ENCODE data around the gene ZNF575. TPM values are rescaled to one million over a fixed set of nuclear protein-coding genes. Genes with fewer than 3 reads are reported as not detected.

Gene ZNF575
- total and polyA plus RNA-seq, 2 experiments from 2014 or later: 0.10 to 0.65 TPM

- H3K27me3 Mint-ChIP-seq (ENCODE audit: insufficient read depth, low read depth, poor library complexity): peaks cover 1% of the 10 kb centered on the region
- H2AFZ ChIP-seq: no peak overlapping the region
- H3K27ac Mint-ChIP-seq: no peak overlapping the region
- no peaks in the 10 kb centered on the region for H3F3A ChIP-seq (replicated peaks; ENCODE audit: low read depth)
- no peaks in the 10 kb centered on the region for H3K79me2 ChIP-seq (replicated peaks; ENCODE audit: insufficient read depth)
- TF ChIP-seq JUNB (IDR thresholded peaks at IDR 0.05; ENCODE audit: unreplicated experiment) (no peak), STAT1 (IDR thresholded peaks at IDR 0.05; ENCODE audit: unreplicated experiment) (no peak), POLR2AphosphoS5 (IDR thresholded peaks at IDR 0.05; ENCODE audit: low read depth) (no peak), CTCF (conservative IDR thresholded peaks at IDR 0.05; ENCODE audit: low read depth in 2 of 2) (no peak), CREB1 (CRISPR knock-in tag; IDR thresholded peaks at IDR 0.05; ENCODE audit: low read depth) (no peak), ZNF331 (CRISPR knock-in tag; IDR thresholded peaks at IDR 0.05; ENCODE audit: low read depth) (no peak), EZH2 (IDR thresholded peaks at IDR 0.05; ENCODE audit: low read depth, unreplicated experiment) (no peak), NANOG (IDR thresholded peaks at IDR 0.05; ENCODE audit: borderline replicate concordance) (no peak), ZNF114 (CRISPR knock-in tag; IDR thresholded peaks at IDR 0.05) (no peak), ETS1 (IDR thresholded peaks at IDR 0.05) (no peak), REST (IDR thresholded peaks at IDR 0.05; ENCODE audit: unreplicated experiment) (no peak), ZNF462 (CRISPR knock-in tag; IDR thresholded peaks at IDR 0.05) (no peak), EZH2phosphoT487 (IDR thresholded peaks at IDR 0.05; ENCODE audit: unreplicated experiment) (no peak)
- DNase-seq (ENCODE audit: low spot score) (no peak), ATAC-seq (no peak)
- H3K36me3 Mint-ChIP-seq (ENCODE audit: low read depth): peaks cover 70% of the 10 kb centered on the region
- peaks cover 5% of the 10 kb centered on the region for H3K36me3 ChIP-seq (ENCODE audit: insufficient read depth)
- no peak overlapping the region for H3K4me2 ChIP-seq
- H4K20me1 ChIP-seq (replicated peaks; ENCODE audit: insufficient read depth): no peaks in the 10 kb centered on the region
- no peaks in the 10 kb centered on the region for H3K4me1 ChIP-seq (ENCODE audit: insufficient read depth)
- H3K4me1 Mint-ChIP-seq: no peaks in the 10 kb centered on the region
- no peak overlapping the region for H3K27ac ChIP-seq (ENCODE audit: low read depth)
- no peak overlapping the region for H3K4me3 Mint-ChIP-seq
- no peaks in the 10 kb centered on the region for H3K9me2 ChIP-seq (ENCODE audit: insufficient read depth)
- H3K9me3 Mint-ChIP-seq: peaks cover 15% of the 10 kb centered on the region
- no peak overlapping the region for H3K4me3 ChIP-seq
- H3K27me3 ChIP-seq (ENCODE audit: insufficient read depth): no peaks in the 10 kb centered on the region
Measured at GRCh38 chr19:43544077-43544476, 11.1 kb downstream of the ZNF575 start.

All from GM23338 (cell line).